Measurements from ENCODE around the gene BMPR1A. TPM values are rescaled to one million over a fixed set of nuclear protein-coding genes. Genes with fewer than 3 reads are reported as not detected.
A peak's percentile ranks its signal among the peaks of the same experiment; 100 is the strongest.

Gene BMPR1A
- total and polyA plus RNA-seq, 9 of the 15 experiments (the other 6 are each of a cell fraction or from before 2014, with no cell fraction given): 1.6 to 17.5 (median 9.1) TPM

DNA sequence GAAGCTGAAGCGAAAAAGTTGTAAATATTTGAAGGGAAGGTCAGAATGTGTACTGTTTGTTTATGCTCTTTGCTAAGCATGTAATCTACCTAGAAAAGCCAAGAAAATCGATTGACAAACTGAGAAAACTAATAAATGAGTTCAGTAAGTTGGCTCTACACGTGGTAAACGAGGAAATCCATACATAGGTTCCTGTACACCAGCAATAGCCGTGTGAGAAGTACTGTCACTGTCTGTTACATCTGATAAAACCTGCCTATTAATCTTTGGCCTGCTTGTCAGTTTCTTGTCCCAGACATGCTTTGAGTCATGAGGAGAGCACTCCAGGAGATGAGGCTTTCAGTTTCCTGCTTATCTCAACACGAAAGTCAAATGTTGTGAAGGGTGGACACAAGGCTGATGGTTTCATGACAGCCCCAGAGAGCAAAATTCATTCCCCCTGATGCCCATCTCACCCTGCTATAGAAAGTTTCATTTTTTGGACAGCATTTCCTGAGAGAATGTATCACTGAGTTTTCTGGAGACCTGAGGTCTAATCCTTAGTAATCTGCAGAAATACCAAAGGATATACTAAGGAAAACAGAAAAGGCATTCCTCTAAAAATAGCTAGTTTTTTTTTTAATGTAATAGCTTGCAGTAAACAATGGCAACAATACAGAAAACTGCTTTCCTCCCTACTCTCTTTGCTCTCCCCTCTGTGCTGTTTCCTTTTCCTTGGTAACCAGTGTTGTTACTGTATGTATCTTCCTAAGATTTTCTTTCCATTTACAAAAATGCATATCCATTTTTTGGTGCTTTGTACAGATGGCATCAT, 18.8 kb downstream of the BMPR1A start (continued):
- TF ChIP-seq, protein P1, sequence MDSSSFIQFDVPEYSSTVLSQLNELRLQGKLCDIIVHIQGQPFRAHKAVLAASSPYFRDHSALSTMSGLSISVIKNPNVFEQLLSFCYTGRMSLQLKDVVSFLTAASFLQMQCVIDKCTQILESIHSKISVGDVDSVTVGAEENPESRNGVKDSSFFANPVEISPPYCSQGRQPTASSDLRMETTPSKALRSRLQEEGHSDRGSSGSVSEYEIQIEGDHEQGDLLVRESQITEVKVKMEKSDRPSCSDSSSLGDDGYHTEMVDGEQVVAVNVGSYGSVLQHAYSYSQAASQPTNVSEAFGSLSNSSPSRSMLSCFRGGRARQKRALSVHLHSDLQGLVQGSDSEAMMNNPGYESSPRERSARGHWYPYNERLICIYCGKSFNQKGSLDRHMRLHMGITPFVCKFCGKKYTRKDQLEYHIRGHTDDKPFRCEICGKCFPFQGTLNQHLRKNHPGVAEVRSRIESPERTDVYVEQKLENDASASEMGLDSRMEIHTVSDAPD (CRISPR knock-in tag; IDR thresholded peaks at IDR 0.05): no peak
- TF ChIP-seq CCNT2 (IDR thresholded peaks at IDR 0.05; ENCODE audit: borderline replicate concordance, extremely low read depth, insufficient read length, low read depth, low read length): no peak
- TF ChIP-seq, protein P2, sequence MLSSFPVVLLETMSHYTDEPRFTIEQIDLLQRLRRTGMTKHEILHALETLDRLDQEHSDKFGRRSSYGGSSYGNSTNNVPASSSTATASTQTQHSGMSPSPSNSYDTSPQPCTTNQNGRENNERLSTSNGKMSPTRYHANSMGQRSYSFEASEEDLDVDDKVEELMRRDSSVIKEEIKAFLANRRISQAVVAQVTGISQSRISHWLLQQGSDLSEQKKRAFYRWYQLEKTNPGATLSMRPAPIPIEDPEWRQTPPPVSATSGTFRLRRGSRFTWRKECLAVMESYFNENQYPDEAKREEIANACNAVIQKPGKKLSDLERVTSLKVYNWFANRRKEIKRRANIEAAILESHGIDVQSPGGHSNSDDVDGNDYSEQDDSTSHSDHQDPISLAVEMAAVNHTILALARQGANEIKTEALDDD (IDR thresholded peaks at IDR 0.05): no peak
- TF ChIP-seq, protein P3, sequence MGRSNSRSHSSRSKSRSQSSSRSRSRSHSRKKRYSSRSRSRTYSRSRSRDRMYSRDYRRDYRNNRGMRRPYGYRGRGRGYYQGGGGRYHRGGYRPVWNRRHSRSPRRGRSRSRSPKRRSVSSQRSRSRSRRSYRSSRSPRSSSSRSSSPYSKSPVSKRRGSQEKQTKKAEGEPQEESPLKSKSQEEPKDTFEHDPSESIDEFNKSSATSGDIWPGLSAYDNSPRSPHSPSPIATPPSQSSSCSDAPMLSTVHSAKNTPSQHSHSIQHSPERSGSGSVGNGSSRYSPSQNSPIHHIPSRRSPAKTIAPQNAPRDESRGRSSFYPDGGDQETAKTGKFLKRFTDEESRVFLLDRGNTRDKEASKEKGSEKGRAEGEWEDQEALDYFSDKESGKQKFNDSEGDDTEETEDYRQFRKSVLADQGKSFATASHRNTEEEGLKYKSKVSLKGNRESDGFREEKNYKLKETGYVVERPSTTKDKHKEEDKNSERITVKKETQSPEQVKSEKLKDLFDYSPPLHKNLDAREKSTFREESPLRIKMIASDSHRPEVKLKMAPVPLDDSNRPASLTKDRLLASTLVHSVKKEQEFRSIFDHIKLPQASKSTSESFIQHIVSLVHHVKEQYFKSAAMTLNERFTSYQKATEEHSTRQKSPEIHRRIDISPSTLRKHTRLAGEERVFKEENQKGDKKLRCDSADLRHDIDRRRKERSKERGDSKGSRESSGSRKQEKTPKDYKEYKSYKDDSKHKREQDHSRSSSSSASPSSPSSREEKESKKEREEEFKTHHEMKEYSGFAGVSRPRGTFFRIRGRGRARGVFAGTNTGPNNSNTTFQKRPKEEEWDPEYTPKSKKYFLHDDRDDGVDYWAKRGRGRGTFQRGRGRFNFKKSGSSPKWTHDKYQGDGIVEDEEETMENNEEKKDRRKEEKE (IDR thresholded peaks at IDR 0.05; ENCODE audit: borderline replicate concordance in 1 of 2, control insufficient read depth in 1 of 2, low read depth in 2 of 2, low read length in 1 of 2): no peak
- peak; percentile 87 for TF ChIP-seq CBFA2T3 (IDR thresholded peaks at IDR 0.05)
- no peak for TF ChIP-seq KLF6 (CRISPR knock-in tag; IDR thresholded peaks at IDR 0.05; ENCODE audit: borderline replicate concordance)
- TF ChIP-seq CEBPG (CRISPR knock-in tag; IDR thresholded peaks at IDR 0.05): no peak
- TF ChIP-seq CEBPG (tag; conservative IDR thresholded peaks at IDR 0.05 in 1 of 2, IDR thresholded peaks at IDR 0.05 in 1 of 2): no peak
- TF ChIP-seq, protein P4, sequence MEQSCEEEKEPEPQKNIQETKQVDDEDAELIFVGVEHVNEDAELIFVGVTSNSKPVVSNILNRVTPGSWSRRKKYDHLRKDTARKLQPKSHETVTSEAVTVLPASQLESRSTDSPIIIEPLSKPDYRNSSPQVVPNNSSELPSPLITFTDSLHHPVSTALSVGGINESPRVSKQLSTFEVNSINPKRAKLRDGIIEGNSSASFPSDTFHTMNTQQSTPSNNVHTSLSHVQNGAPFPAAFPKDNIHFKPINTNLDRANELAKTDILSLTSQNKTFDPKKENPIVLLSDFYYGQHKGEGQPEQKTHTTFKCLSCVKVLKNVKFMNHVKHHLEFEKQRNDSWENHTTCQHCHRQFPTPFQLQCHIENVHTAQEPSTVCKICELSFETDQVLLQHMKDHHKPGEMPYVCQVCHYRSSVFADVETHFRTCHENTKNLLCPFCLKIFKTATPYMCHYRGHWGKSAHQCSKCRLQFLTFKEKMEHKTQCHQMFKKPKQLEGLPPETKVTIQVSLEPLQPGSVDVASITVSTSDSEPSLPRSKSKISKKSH (CRISPR knock-in tag; IDR thresholded peaks at IDR 0.05): no peak
- no peak for TF ChIP-seq RFX5 (IDR thresholded peaks at IDR 0.05; ENCODE audit: low read depth, low read length)
- TF ChIP-seq ZNF644 (tag; IDR thresholded peaks at IDR 0.05; ENCODE audit: low read depth): no peak
- TF ChIP-seq, protein P5, sequence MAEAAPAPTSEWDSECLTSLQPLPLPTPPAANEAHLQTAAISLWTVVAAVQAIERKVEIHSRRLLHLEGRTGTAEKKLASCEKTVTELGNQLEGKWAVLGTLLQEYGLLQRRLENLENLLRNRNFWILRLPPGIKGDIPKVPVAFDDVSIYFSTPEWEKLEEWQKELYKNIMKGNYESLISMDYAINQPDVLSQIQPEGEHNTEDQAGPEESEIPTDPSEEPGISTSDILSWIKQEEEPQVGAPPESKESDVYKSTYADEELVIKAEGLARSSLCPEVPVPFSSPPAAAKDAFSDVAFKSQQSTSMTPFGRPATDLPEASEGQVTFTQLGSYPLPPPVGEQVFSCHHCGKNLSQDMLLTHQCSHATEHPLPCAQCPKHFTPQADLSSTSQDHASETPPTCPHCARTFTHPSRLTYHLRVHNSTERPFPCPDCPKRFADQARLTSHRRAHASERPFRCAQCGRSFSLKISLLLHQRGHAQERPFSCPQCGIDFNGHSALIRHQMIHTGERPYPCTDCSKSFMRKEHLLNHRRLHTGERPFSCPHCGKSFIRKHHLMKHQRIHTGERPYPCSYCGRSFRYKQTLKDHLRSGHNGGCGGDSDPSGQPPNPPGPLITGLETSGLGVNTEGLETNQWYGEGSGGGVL (CRISPR knock-in tag; IDR thresholded peaks at IDR 0.05): no peak
- TF ChIP-seq BRD9 (IDR thresholded peaks at IDR 0.05; ENCODE audit: low read depth, partially characterized antibody): no peak
- peak; percentile 49; the same call in 1 of the 2 replicates for TF ChIP-seq TAL1 (IDR thresholded peaks at IDR 0.05)
- no peak for TF ChIP-seq ZNF551 (CRISPR knock-in tag; IDR thresholded peaks at IDR 0.05)
- TF ChIP-seq, protein P6, sequence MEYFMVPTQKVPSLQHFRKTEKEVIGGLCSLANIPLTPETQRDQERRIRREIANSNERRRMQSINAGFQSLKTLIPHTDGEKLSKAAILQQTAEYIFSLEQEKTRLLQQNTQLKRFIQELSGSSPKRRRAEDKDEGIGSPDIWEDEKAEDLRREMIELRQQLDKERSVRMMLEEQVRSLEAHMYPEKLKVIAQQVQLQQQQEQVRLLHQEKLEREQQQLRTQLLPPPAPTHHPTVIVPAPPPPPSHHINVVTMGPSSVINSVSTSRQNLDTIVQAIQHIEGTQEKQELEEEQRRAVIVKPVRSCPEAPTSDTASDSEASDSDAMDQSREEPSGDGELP (CRISPR knock-in tag; IDR thresholded peaks at IDR 0.05; ENCODE audit: borderline replicate concordance): no peak

Data from K562 (cell line).